Neuronal stem cell (in vitro differentiated cells): ENCODE data around the gene PEX12.

Experiments used
- DNase-seq: peaks from one replicate; pipeline ENCODE4 v3.0.0-alpha.2; 2013; ENCODE audit warnings: low spot score
- H2AFZ ChIP-seq: one replicate; pipeline ENCODE4 v1.6.1; 2013; ENCODE audit warnings: mild to moderate bottlenecking, low read length, inconsistent platforms
- H2AK5ac ChIP-seq: 2 replicates; pipeline ENCODE4 v1.6.1; 2013; ENCODE audit warnings: low read depth, mild to moderate bottlenecking, inconsistent platforms, low read length, moderate library complexity, mixed read lengths
- H2BK120ac ChIP-seq: 2 replicates; pipeline ENCODE4 v1.6.1; 2013; ENCODE audit warnings: low read depth, mild to moderate bottlenecking, inconsistent platforms, low read length, moderate library complexity, mixed read lengths
- H2BK12ac ChIP-seq: one replicate; pipeline ENCODE4 v1.6.1; 2013; ENCODE audit warnings: low read length, inconsistent platforms
- H2BK15ac ChIP-seq: 2 replicates; pipeline ENCODE4 v1.6.1; 2013; ENCODE audit warnings: mild to moderate bottlenecking, low read length, inconsistent platforms, mixed read lengths
- H2BK5ac ChIP-seq: one replicate; pipeline ENCODE4 v1.6.1; 2013; ENCODE audit warnings: inconsistent platforms, mild to moderate bottlenecking, low read length, moderate library complexity
- H3K14ac ChIP-seq: one replicate; pipeline ENCODE4 v1.6.1; 2013; ENCODE audit warnings: low read length, inconsistent platforms
- H3K18ac ChIP-seq: 2 replicates; pipeline ENCODE4 v1.6.1; 2013; ENCODE audit warnings: low read length, inconsistent platforms
- H3K23ac ChIP-seq: 2 replicates; pipeline ENCODE4 v1.6.1; 2013; ENCODE audit warnings: low read depth, mild to moderate bottlenecking, mixed read lengths, low read length, inconsistent platforms; ENCODE audit not compliant: poor library complexity
- H3K27ac ChIP-seq: replicated peaks from 3 replicates; pipeline ENCODE4 v1.5.1; 2013; ENCODE audit warnings: low read length, inconsistent platforms
- H3K27me3 ChIP-seq, 3 experiments: 2 replicates each; pipeline ENCODE4 v1.6.1; 2013; ENCODE audit warnings: low read length in 3 of 3, mild to moderate bottlenecking in 2 of 3, inconsistent platforms in 1 of 3, low read depth in 1 of 3, mixed read lengths in 1 of 3, moderate library complexity in 1 of 3; ENCODE audit not compliant: control insufficient read depth in 3 of 3, insufficient read depth in 3 of 3
- H3K36me3 ChIP-seq, 2 donors: replicated peaks in 1 of 2; 2 replicates each; pipeline ENCODE4 v1.6.1; 2013; ENCODE audit warnings: low read length in 2 of 2; ENCODE audit not compliant: control insufficient read depth in 2 of 2, insufficient read depth in 2 of 2
- H3K4ac ChIP-seq: 2 replicates; pipeline ENCODE4 v1.6.1; 2013; ENCODE audit warnings: inconsistent platforms, mild to moderate bottlenecking, low read length, moderate library complexity
- H3K4me1 ChIP-seq, 2 donors: 1 replicate in 1 of 2; 2 replicates in 1 of 2; pipeline ENCODE4 v1.6.1; 2013; ENCODE audit warnings: low read length in 2 of 2, low read depth in 1 of 2; ENCODE audit not compliant: control insufficient read depth in 2 of 2, insufficient read depth in 1 of 2
- H3K4me2 ChIP-seq: one replicate; pipeline ENCODE4 v1.6.1; 2013; ENCODE audit warnings: mild to moderate bottlenecking, low read length, inconsistent platforms; ENCODE audit not compliant: insufficient read depth, poor library complexity, severe bottlenecking
- H3K4me3 ChIP-seq, 2 donors: 2 replicates each; pipeline ENCODE4 v1.5.1; 2013; ENCODE audit warnings: low read length in 2 of 2, mild to moderate bottlenecking in 2 of 2, inconsistent platforms in 1 of 2, moderate library complexity in 1 of 2
- H3K79me1 ChIP-seq: one replicate; pipeline ENCODE4 v1.6.1; 2013; ENCODE audit warnings: low read depth, mild to moderate bottlenecking, inconsistent platforms, low read length, moderate library complexity
- H3K9ac ChIP-seq: one replicate; pipeline ENCODE4 v1.6.1; 2013; ENCODE audit warnings: mild to moderate bottlenecking, low read depth, low read length, inconsistent platforms; ENCODE audit not compliant: poor library complexity
- H3K9me3 ChIP-seq, 2 donors: replicated peaks in 1 of 2; 2 replicates each; pipeline versions ENCODE3 to v1.6.1; 2013; ENCODE audit warnings: low read length in 2 of 2, mild to moderate bottlenecking in 2 of 2, inconsistent platforms in 1 of 2, low read depth in 1 of 2, mixed read lengths in 1 of 2, moderate library complexity in 1 of 2; ENCODE audit not compliant: control insufficient read depth in 2 of 2, insufficient read depth in 1 of 2
- H4K8ac ChIP-seq: one replicate; pipeline ENCODE4 v1.6.1; 2013; ENCODE audit warnings: low read depth, mild to moderate bottlenecking, inconsistent platforms, low read length, moderate library complexity
- H4K91ac ChIP-seq: one replicate; pipeline ENCODE4 v1.6.1; 2013; ENCODE audit warnings: low read length, low read depth, mild to moderate bottlenecking, inconsistent platforms; ENCODE audit not compliant: poor library complexity
- WGBS, 2 donors: extraction: QIAGEN DNeasy Blood & Tissue Kit; methylation state at CpG; one replicate each; pipeline ENCODE4 v1.1.7; 2013; ENCODE audit warnings: missing lambda C conversion rate in 2 of 2, mixed read lengths in 1 of 2; ENCODE audit not compliant: insufficient read length in 2 of 2, insufficient replicate concordance in 1 of 2; ENCODE audit errors: extremely low coverage in 2 of 2; 5-methylcytosine and 5-hydroxymethylcytosine counted together

The PEX12 gene

GRCh38 chr17:35540589-35541404 is 37.6 kb downstream of the PEX12 start:
- H3K9ac ChIP-seq = no peak overlapping the region
- H3K4me3 ChIP-seq = no peak overlapping the region
- no peaks in the 10 kb centered on the region for H3K4me1 ChIP-seq

DNA sequence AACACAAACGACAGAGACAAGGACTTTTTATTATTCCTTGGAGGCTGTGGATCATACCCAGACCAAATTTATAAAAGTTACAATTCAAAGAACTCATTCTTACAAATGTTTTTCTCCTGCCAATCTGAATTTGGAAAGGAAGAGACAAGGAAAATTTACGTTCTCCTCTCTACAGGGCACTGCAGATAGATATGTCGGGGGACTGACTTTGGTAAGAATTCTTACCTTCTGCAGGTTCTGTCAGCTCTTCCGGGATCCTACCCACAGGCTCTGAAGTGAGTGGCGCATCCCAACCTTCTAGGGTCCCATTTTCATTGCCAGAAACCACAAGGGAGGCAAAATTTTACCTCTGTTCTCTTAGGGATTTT is 38.7 kb downstream of the PEX12 start:
- Histone ChIP-seq H2BK120ac (no peak overlapping the region), H2AK5ac (no peak overlapping the region), H3K27me3 (peaks cover 0 to 37% (median 0%) of the 10 kb centered on the region in 3 experiments), H3K23ac (no peak overlapping the region), H3K4me3 (no peak overlapping the region), H2BK12ac (no peak overlapping the region), H3K79me1 (no peaks in the 10 kb centered on the region), H2AFZ (peak overlapping the region; percentile 54), H3K4ac (no peak overlapping the region), H3K4me2 (no peak overlapping the region), H3K18ac (no peak overlapping the region), H3K36me3 (no peaks in the 10 kb centered on the region), H3K27ac (no peak overlapping the region), H4K91ac (no peak overlapping the region), H3K9ac (no peak overlapping the region), H4K8ac (no peak overlapping the region), H2BK5ac (no peak overlapping the region), H3K9me3 (no peaks in the 10 kb centered on the region), H2BK15ac (no peak overlapping the region), H3K14ac (no peak overlapping the region), H3K4me1 (no peaks in the 10 kb centered on the region)
- no peak for DNase-seq
- no CpG with 5 or more reads among the region's 5 CpGs for WGBS, 2 donors

More at GRCh38 chr17:35540589-35541404, 37.6 kb downstream of the PEX12 start:
- Histone ChIP-seq H2AK5ac (no peak overlapping the region), H3K18ac (no peak overlapping the region), H3K36me3 (no peaks in the 10 kb centered on the region), H3K4ac (no peak overlapping the region), H2BK15ac (no peak overlapping the region), H3K23ac (no peak overlapping the region), H3K27ac (no peak overlapping the region), H2AFZ (no peak overlapping the region), H4K91ac (no peak overlapping the region), H3K9me3 (no peaks in the 10 kb centered on the region), H2BK120ac (no peak overlapping the region), H3K79me1 (no peaks in the 10 kb centered on the region), H3K14ac (no peak overlapping the region), H2BK5ac (no peak overlapping the region), H4K8ac (no peak overlapping the region), H3K4me2 (no peak overlapping the region), H3K27me3 (peaks cover 0 to 40% (median 0%) of the 10 kb centered on the region in 3 experiments), H2BK12ac (no peak overlapping the region)
- WGBS, 2 donors = no CpG with 5 or more reads among the region's 8 CpGs
- no peak for DNase-seq

DNA sequence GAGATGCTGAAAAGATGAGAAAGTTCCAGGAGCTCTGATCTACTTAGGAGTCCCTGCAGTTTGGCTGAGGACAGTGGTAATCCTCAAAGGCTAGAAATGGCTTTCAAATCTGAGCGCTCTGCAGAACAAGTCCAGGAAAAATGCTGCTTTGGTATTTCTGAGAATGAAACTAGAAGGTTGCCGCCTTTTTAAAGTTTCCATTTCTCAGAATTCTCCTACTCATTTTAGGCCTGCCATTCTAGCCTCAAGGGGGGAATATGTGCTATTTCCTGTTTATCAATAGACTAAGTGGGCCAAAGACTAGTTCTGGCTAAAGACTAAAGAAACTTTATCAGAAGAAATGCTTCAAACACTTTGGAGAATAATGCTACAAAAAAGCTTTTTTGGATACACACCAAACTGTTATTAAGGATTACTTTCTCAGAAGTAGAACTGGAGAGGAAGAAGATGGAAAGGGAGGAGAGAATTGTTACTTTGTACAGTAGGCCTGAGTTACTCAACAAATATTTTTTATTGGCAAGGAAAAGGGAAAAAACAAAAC is 40.7 kb downstream of the PEX12 start, which contains the start of gene SLFN12L:
TSS of gene SLFN12L (minus strand) at position 78 of the 541 bp plus-strand sequence. CDS start 15,314 bp downstream, outside the sequence.
- Histone ChIP-seq H3K4ac (no peak within 1 kb of the TSS), H2BK15ac (peak within 1 kb of the TSS; percentile 21), H3K4me3 (no peak within 1 kb of the TSS), H4K8ac (no peak within 1 kb of the TSS), H3K23ac (no peak within 1 kb of the TSS), H2AK5ac (no peak within 1 kb of the TSS), H3K36me3 (no peaks in the 10 kb centered on the region), H3K9ac (no peak within 1 kb of the TSS), H3K27me3 (peaks cover 0 to 27% (median 0%) of the 10 kb centered on the region in 3 experiments), H2BK120ac (no peak within 1 kb of the TSS), H2BK5ac (no peak within 1 kb of the TSS), H3K4me2 (no peak within 1 kb of the TSS), H3K4me1 (no peaks in the 10 kb centered on the region), H3K9me3 (no peaks in the 10 kb centered on the region), H3K14ac (no peak within 1 kb of the TSS), H3K27ac (no peak within 1 kb of the TSS), H2BK12ac (no peak within 1 kb of the TSS), H4K91ac (no peak within 1 kb of the TSS), H3K18ac (no peak within 1 kb of the TSS), H3K79me1 (no peaks in the 10 kb centered on the region), H2AFZ (no peak within 1 kb of the TSS)
- WGBS, 2 donors = no CpG with 5 or more reads among the region's 2 CpGs
- DNase-seq = no peak

DNA sequence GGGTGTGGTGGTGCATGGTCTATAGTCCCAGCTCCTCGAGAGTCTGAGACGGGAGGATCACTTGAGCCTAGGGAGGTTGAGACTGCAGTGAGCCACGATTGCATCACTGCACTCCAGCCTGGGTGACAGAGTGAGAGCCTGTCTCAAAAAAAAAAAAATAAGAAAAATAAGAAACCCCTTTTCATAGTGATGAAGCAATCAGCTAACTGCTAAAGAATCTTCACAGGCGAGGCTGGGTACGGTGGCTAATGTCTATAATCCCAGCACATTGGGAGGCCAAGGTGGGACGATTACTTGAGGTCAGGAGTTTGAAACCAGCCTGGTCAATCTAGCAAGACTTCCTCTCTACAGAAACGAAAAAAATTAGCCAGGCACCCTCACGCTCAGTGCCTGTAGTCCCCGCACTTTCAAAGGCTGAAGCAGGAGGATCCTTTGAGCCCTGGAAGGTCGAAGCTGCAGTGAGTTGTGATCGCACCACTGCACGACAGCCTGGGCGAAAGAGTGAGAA is 41.7 kb downstream of the PEX12 start:
- H3K4me2 ChIP-seq = no peak overlapping the region
- H3K9ac ChIP-seq = no peak overlapping the region
- no peak overlapping the region for H4K8ac ChIP-seq
- no peak overlapping the region for H2BK12ac ChIP-seq
- H2BK5ac ChIP-seq = no peak overlapping the region
- H2AFZ ChIP-seq = no peak overlapping the region
- H3K27me3 ChIP-seq = peaks cover 0 to 27% (median 0%) of the 10 kb centered on the region in 3 experiments
- no peak overlapping the region for H3K18ac ChIP-seq
- no peak for DNase-seq
- H3K4me3 ChIP-seq = no peak overlapping the region
- H3K23ac ChIP-seq = no peak overlapping the region
- no peak overlapping the region for H3K14ac ChIP-seq
- H4K91ac ChIP-seq = no peak overlapping the region
- H3K27ac ChIP-seq = no peak overlapping the region
- H2BK120ac ChIP-seq = no peak overlapping the region
- peak overlapping the region; percentile 21 for H2BK15ac ChIP-seq
- H3K9me3 ChIP-seq = no peaks in the 10 kb centered on the region
- no peak overlapping the region for H3K4ac ChIP-seq
- WGBS, 2 donors = no CpG with 5 or more reads among the region's 13 CpGs
- H3K4me1 ChIP-seq = no peaks in the 10 kb centered on the region
- no peak overlapping the region for H2AK5ac ChIP-seq
- no peaks in the 10 kb centered on the region for H3K36me3 ChIP-seq
- no peaks in the 10 kb centered on the region for H3K79me1 ChIP-seq
